AG20443 (cell line): ENCODE measurements around the gene ARHGAP15.
A peak's percentile ranks its signal among the peaks of the same experiment; 100 is the strongest.

Experiments used
- DNase-seq: peaks from one replicate; pipeline ENCODE4 v3.0.0; 2012; ENCODE audit warnings: low spot score, mixed read lengths

ARHGAP15 gene

DNA sequence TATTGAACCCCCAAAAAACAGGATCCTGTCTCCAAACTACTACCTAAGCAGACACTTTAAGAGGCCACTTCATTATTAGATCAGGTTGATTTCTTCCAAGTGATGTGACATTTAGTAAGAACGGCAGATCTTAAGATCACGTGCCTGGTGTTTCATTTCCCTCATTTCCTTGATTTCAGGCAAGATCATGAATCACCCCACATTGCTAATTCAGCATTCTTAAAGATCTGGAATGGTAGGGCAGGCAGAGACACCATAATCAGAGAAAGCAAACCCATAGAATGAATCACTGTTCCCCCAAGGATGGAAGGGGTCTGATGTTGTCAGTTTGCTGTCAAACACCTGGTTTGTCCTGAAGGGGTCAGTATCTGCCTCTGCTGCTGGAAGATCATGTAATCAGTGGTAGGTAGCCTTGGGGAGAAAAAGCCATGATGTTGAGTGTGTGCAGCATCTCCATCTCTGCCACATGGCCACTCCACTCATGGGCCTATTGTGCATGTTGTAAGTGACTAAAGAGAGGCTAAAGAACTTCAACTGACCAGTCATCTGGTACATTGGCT lies 133.9 kb downstream of the ARHGAP15 start:
- no peak for DNase-seq

DNA sequence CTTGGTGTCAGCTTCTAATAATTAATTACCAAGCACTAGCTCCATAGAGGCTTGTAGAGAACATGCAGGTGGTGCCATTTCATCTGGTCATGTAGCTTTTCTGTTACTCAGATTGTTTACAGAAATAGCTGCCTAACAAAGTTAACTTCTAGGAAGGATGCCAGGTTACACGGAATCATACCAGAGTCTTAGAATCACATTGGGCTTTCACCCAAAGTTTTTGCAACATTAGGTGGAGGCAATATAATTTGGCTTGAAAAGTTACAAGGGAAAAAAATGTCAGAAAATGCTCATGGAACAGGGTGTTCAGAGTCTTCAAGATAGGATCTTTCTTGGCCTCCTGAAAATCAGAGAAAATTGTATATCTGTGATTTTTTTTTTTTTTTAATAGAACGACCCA lies 135.6 kb downstream of the ARHGAP15 start:
- DNase-seq = peak; percentile 38

DNA sequence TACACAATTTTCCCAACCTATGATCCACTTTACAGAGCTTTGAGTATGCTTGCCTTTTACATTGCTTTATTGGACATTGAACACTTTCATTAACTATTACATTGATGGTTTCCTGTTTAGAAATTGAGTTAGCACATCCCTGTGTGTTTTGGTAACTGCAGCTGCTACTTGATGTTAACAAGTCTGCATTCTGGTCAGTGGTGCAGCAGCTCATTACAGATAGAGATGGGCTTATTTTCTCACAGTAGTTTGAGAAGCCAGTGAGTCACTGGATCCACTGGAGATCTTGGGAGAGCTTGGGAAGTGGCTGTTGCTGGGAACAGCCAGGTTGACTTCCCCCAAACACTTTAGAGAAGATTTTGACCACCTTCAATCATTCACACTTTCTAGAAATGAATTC lies 150.5 kb downstream of the ARHGAP15 start:
- no peak for DNase-seq

DNA sequence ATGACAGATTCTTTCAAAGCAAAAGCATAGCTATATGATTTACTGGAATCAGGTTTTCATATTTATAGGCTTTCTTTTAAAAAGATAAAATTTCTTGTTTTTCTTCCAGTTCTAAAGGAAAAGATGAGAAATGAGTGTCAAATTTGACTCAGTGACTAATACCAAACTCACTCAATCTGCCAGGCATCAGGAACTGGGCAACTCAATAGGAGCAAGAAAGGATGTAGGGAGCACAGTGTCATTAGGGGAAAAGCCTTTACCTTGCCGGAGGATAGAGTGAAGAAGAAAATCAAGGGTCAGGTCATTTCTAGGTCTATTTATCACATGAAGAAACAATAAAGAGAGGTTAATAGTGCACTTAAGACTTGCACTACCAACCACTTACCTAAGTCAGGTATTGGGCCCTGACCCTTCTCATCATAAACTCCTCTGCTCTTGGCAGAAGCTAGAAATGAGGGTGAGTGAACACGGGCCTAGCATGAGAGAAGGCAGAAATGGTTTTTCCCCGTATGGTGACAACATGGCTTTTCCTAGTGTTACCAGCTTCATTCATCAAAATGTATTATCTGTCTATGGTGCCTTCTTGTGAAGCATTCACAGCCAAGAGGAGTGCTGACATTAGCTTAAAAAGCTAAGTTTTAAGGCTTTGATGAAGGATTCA lies 151.0 kb downstream of the ARHGAP15 start:
- no peak for DNase-seq

DNA sequence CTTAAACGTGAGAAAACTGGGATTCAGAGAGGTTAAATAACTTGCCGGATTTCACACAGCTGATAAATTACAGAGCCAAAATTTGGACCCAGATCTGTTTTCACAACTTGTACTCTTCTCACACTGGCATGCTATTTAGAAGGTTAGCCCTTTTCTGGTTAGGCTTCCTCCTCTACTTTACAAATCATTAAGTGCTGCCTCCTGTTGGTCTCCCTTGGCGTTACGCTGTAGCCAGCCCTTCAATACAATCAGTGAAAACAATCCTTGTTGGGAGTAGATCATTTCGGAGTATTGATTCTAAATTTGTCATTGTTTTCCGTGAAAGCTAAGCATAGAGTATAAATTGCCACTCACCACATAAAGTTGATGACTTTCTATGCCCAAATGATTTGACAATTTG lies 153.5 kb downstream of the ARHGAP15 start:
- no peak for DNase-seq

DNA sequence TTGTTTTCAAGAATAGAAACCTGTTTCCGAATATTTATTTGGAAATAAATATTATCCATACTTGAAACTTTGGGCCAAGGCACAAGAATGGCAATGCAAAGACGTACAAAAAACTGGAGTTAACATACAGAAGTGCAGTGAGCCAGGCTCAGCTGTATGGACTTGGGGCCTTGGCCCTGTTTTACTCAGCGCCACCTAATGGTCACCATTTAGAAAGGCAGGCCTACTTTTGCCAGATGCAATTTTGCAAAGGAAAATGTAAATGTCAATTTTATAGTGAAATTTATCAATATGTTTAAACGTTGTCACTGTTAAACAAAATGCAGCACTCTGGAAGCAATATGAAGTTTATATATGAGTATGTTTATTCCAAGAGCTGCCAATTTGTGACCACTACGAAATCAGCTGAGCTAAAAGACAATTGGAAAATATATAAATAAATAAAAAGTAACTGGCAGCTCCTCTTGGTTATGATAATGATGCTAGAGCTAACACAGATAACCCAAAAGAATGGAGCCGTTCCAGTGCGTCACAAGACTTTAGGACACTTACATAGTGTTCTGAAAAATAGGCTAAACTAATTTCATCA lies 155.0 kb downstream of the ARHGAP15 start:
- DNase-seq = peak; percentile 25

DNA sequence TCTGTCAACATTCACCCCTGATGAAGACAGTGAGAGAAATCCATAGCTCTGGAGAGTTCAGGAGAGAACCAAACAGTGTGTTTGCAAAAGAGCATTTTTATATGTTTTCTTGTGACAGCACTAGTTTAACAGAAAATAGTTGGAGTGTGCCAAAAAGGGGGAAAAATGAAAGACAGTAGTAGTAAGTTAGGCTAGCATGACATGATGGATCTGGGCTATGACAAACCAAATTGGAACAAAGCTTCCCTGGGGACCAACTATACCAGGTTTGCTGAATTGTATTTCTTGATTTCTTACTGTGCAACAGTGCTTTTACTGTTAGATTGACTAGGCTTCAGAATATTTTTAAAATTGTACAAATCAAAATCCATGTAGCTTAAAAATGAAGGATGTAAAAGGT lies 159.8 kb downstream of the ARHGAP15 start:
- DNase-seq = no peak

DNA sequence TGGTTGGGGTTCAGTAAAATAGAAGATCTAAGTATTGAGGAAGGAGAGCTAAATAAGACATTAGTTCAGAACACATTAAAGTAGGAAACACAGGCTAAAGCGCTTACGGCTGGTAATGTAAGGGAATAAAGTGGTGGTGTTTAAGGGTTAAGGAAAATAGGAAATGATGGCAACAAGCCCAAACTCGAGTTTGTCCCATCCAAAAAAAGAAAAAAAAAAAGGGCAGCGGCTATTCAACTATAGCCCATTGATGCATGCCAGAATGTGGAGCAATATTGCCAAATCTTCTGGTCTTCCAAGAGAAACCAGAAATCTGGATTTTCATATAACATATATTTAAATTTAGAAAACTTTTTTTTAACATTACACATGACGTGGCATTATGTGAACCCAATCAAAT lies 161.0 kb downstream of the ARHGAP15 start:
- no peak for DNase-seq

DNA sequence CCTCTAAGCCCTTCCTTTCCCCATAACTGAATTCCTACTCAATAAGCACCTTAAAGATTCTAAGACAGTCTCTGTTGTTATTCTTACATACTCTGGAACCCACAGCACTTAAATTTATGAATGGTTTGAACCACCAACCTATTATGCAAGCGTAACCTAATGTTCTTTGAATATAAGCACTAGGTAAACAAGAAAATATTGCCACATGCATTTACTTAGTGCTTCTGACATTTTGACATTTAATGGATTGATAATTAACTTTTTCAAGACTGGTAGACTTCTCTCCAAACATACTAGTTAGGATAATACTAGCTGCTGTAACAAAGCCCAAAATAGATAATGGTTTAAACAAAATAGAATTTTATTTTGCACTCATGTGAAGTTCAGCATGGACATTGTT lies 164.8 kb downstream of the ARHGAP15 start:
- DNase-seq = no peak

DNA sequence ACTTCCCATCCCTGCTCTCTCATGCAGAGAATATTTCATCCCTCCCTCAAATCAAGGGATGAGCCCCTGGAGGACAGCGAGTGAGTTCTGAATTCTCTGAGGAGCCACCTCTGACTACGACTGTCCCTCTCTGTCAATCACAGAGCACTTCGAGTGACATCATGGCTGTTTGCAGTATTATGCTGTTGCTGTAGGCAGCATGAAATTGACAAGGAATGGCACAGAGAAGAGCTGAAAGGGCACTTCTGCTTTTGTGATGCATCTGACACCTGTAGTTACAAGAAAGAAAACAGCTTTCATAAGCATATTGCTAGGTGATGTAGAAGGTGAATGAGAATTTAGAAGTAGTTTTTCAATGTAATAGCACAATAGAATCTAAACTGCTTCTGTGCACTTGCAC lies 166.9 kb downstream of the ARHGAP15 start:
- no peak for DNase-seq

DNA sequence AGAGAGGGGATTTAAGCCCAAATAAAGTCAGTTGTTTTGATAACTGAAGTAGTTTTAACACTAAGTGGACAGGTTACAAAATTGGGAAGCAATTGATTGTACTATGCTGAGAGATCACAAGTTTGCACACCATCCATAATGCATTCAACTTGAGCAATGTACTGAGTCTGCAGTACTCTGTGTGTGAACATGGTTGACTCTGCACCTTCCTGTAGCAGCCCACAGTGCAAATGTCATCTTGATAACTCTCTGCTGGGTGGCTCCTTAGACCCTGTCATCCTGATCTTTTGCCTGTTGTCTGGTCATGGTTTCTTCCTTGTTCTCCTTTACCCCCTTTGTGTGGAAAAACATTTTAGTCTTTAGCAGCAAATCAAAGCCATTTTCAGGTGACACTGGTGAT lies 168.0 kb downstream of the ARHGAP15 start:
- no peak for DNase-seq

DNA sequence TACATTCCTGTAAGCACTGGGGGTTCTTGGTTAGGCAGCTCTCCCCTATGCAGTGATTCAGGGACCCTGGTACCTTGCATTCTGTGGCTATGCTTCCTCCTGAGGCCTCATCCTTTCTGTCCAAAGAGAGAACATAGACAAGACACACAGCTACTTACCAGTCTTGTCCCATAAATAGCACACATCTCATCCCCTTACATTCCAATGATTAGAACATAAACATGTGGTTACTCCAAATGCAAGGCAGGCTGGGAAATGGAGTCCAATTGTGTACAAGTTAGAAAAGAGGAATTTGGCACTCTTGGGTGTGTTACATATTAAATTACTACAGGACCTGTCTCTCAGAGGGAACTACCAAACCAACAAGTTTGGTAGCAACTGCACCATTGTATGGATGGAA lies 171.3 kb downstream of the ARHGAP15 start:
- no peak for DNase-seq

DNA sequence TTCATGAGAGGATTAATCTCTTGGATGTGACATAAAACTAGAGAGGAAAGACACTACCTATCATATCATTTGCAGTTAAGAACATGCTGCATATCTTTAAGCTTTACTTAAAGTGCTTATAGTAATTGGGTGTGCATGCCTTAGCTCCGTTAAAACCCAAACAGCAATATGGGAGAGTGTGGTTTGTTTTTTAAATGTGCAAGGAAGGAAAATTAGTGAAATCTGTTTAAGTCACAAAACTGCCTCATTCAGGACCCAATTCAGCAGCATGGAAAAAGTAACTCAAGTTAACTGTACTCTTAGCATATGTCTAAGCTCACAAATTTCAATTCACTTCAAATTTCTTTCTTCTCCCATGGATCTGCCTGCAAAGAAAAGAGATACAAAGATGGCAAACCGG lies 182.2 kb downstream of the ARHGAP15 start:
- DNase-seq = no peak

DNA sequence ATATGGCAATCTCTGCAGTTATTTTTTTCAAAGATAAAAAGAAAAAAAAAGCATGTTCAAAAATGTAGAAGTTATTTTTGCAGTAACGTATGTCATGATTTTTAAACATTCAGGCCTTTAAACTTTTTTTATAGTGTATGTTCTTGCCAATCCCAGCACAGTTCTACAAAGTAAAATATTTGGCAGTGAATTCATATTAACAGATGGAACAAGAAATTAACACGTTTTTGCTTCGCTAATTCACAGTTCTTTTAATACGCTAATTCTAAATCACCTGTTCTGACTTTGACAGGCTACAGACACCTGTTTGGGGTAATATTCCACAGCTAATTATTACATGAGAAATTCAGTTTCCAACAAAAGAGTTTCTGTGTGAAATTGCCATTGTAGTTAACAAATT lies 183.2 kb downstream of the ARHGAP15 start:
- no peak for DNase-seq

DNA sequence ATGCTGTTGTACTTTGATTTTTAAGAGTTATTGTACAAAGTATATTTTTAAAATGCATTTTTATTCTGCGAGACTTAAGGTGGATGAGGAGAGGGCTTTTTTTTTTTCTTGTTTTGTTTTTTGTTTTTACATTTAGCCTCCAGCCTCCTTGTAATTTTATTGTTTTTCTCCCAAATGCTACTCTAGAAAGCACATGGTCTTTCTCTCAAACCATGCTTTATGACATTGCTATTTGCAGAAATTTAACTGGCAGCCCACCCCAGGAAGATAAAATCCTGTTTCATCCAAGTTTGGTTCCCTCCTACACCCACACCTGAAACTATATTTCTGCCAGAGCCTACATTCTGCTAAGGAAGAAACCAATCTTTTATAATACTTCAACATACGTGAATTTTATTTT lies 184.6 kb downstream of the ARHGAP15 start:
- DNase-seq = no peak

DNA sequence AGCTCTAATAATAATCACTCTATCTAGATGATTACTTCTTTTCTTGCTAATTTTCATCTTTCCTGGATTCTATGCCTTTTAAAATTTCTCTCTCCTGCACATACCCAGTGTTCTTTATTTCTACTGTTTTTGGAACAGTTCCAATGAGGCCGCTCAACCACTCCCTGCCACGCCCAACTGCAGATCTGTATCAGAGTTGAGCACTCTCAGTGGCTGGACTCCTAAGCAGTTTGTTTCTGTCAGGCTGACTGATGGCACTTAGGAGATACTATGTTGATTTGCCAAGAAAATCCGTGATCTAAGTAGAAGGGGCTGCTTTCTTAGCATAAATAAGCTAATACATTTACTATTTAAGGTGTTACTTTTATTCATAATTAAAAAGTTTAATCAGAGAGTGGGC lies 192.8 kb downstream of the ARHGAP15 start:
- DNase-seq = no peak

DNA sequence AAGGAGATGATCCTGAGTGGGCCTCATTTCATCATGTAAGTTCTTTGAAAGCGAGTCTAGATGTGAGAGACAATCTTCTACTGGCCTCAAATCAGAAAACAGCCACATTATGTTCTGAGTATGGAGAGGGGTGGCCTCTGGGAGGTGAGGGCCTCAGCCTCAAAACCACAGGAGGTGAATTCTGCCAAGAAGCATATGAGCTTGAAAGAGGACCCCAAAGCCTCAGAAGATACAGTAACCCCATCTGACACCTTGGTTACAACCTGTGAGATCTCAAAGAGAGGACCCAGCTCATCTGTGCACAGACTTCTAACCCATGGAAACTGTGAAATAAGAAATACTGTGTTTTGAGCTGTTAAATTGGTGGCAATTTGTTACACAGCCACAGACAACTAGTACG lies 200.1 kb downstream of the ARHGAP15 start:
- no peak for DNase-seq

DNA sequence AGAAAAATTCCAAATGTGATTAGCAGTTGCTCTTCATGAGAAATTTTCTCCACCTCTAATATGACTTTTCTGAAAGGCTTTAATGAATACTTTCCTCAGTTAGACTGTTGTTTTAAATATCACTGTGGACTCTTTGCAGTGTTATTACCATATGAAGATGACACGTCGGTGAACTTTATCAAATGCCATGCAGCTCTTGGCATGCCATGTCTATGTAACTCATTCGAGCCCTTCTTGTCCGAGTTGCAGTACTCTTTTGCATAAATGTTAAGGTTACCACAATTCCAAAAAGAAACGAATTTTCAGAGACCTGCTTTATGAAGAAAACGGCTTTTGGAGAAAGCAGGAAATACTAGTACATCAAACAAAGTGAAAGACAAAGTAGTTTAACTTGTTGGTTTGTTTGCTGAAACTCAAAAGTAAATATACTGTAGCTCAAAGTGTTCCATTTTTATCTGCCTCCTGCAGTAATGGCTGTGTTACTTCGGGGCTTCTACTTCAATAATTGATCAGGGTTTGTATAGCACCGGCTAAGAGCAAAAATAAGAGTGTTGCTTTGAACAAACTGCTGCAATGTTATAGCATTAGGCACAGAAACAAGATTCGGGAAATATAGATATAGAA lies 204.1 kb downstream of the ARHGAP15 start:
- no peak for DNase-seq

DNA sequence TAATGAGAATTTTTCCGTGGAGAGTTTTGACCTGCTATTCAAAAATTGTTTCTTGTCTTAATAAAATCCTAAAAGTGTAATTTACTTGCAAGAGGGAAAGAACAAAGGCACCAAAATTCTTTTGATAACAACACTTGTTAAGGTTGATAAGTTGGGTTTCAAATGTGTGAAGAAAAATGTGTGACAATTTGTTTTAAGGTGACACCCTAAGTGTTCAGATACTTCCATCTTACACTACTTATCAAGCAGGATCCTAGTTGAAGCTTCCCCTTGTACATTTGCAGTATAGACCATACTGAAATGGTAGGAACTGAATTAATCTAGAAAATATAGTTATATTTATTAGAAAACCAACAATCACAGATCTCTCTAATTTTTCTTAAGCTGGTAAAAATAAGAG lies 204.6 kb downstream of the ARHGAP15 start:
- no peak for DNase-seq

DNA sequence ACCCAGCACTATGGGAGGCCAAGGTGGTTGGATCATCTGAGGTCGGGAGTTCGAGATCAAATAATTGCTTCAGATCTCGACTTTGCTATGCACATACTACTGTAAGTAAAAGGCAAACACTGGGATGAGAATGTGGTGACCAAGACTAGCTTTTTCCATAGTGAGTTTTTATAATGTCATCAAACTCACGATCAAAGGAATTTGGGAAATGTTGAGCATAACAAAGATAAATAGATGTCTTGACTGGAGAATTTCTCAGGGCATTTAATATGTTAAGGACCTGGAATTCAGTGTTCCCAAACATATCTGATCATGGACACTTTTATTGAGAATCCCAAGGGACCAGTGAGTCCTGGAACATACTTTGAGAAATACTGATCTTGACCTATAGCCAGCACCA lies 205.6 kb downstream of the ARHGAP15 start:
- DNase-seq = no peak

DNA sequence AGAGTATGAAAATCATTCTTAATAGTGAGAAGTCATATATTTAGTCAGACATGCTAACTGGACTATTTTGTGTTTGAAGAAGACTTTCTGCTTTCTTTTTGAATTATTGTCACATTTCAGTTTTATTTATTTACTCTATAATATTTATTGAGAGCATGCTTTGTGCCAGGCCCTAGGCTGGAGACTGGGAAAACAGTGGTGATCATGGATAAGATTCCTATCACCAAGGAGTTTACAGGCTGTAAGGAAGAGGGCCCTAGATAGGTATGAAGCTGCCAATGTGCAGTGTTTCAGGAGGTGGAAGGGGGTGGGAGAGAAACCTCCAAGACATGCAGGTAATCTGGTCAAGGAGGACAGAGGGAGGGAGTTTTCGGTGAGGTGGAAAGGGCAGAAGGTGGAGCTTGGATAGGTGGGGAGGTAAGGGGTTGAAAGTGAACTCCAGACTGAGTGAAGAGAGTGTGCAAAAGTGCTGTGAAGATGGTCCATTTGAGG lies 207.5 kb downstream of the ARHGAP15 start:
- DNase-seq = no peak

DNA sequence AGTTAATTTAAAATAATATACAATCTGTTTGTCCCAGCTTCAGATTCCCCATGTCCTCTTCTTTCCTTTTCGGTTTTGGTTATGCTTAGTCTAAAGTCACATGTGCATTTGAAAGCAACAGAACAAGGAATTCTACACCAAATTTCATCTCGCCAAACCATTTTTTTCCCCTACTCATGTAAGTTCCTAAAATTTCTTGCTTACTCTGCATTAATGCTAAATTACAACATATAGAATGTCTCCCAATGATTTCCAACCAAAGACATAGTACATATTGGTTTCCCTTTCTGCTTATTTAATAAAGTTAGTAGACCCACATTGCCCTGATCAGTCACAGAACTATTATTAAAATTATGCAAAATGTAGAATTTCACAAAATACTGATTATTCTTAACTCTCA lies 212.3 kb downstream of the ARHGAP15 start:
- no peak for DNase-seq

DNA sequence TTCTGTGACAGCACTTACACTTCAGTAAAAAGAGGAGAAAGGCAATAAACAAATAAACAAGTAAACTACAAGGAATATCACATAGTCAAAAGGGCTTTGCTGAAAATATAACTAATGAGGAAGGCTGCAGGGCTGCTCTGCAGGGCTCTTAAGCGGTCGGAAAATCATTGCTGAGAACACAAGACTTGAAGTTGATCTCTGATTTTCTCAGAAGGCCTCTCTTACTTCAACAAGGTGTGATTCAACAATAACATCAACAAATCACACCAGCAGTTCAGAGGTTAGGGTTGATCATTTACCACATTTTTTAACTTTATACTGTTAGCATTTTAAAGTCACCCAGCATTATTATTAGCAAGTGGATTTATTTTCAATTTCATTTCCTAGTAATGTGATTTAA lies 215.6 kb downstream of the ARHGAP15 start:
- DNase-seq = no peak
